IMR-90 (cell line): ENCODE measurements around the gene ANO9.

Experiments used
- CTCF ChIP-seq: conservative IDR thresholded peaks from 2 replicates; pipeline ENCODE4 v1.5.1; 2012; ENCODE audit warnings: mild to moderate bottlenecking, low read depth, low read length, improper control_type of control experiment
- RAD21 ChIP-seq: IDR thresholded peaks from 2 replicates; pipeline ENCODE4 v1.6.1; 2012; ENCODE audit warnings: low read length, improper control_type of control experiment
- USF2 ChIP-seq: fragments of 150-350 bp; IDR thresholded peaks from 2 replicates; pipeline ENCODE4 v1.6.1; 2017; ENCODE audit warnings: mild to moderate bottlenecking, antibody characterized with exemption, low read length, low read depth

- no peak for TF ChIP-seq RAD21
- no peak for TF ChIP-seq CTCF
- no peak for TF ChIP-seq USF2
Measured at GRCh38 chr11:416757-417621, 24.8 kb downstream of the ANO9 start.
